T-helper 1 cell treated with Interleukin-12 subunit alpha and Interleukin-12 subunit beta and Interleukin-4 antibody, amounts not matched to agents 30 ng/mL and 1 ng/mL, for 36 hours (primary cell): ENCODE measurements around the gene CAPN5. TPM values are rescaled to one million over a fixed set of nuclear protein-coding genes. Genes with fewer than 3 reads are reported as not detected.
"Not testable (repeated sequence)": the region's sequence is repeated elsewhere in the genome, so short reads cannot be mapped to it uniquely, and the experiment has no call there.

Experiments used
- intact Hi-C: fragments of 100-400 bp; cut with micrococcal nuclease; formaldehyde crosslinking; loops from one replicate; pipeline ENCODE4 v1.15.1; 2024
- total RNA-seq: library from RNA; stranded (reverse); gene quantifications from 2 replicates; pipeline ENCODE4 v1.2.3, GENCODE V29; 2022

Gene CAPN5
- total RNA-seq, result 0.27 and 0.41 TPM in 2 replicates

GRCh38 chr11:77066229-77067042, at the start of gene CAPN5:
Gene CAPN5 (plus strand): TSS chr11:77066971. CDS start chr11:77084887, 17,916 bp downstream.
- intact Hi-C loops, result loop anchor here (1.0 to 10.0 kb wide), 6 partner anchors 17 to 622 kb away; partner anchors contain the start of genes ACER3 and EMSY

- intact Hi-C loops, result not testable (repeated sequence)
Measured at GRCh38 chr11:77018396-77018924, 48.3 kb upstream of the CAPN5 start.

- intact Hi-C loops, result no loop called here
Measured at GRCh38 chr11:77019976-77020595, 46.7 kb upstream of the CAPN5 start.

- intact Hi-C loops, result no loop called here
Measured at GRCh38 chr11:77020734-77021133, 46.0 kb upstream of the CAPN5 start.

GRCh38 chr11:77024745-77025144, 42.0 kb upstream of the CAPN5 start:
- intact Hi-C loops, result no loop called here

GRCh38 chr11:77026221-77026620, 40.5 kb upstream of the CAPN5 start:
- intact Hi-C loops, result no loop called here

GRCh38 chr11:77026743-77027142, 40.0 kb upstream of the CAPN5 start:
- intact Hi-C loops, result no loop called here

GRCh38 chr11:77027275-77027674, 39.5 kb upstream of the CAPN5 start:
- intact Hi-C loops, result no loop called here

- intact Hi-C loops, result no loop called here
Measured at GRCh38 chr11:77029829-77030228, 36.9 kb upstream of the CAPN5 start.

- intact Hi-C loops, result no loop called here
Measured at GRCh38 chr11:77030834-77031414, 35.8 kb upstream of the CAPN5 start.

GRCh38 chr11:77031599-77031998, 35.2 kb upstream of the CAPN5 start:
- intact Hi-C loops, result no loop called here

GRCh38 chr11:77035039-77035438, 31.7 kb upstream of the CAPN5 start:
- intact Hi-C loops, result no loop called here

GRCh38 chr11:77035580-77035979, 31.2 kb upstream of the CAPN5 start:
- intact Hi-C loops, result no loop called here

- intact Hi-C loops, result no loop called here
Measured at GRCh38 chr11:77036398-77036797, 30.4 kb upstream of the CAPN5 start.

GRCh38 chr11:77037057-77037456, 29.7 kb upstream of the CAPN5 start:
- intact Hi-C loops, result no loop called here

- intact Hi-C loops, result no loop called here
Measured at GRCh38 chr11:77038029-77038824, 28.5 kb upstream of the CAPN5 start.

GRCh38 chr11:77038825-77039326, 27.9 kb upstream of the CAPN5 start:
- intact Hi-C loops, result no loop called here

GRCh38 chr11:77039491-77040400, 27.0 kb upstream of the CAPN5 start:
- intact Hi-C loops, result no loop called here

GRCh38 chr11:77040401-77040777, 26.4 kb upstream of the CAPN5 start:
- intact Hi-C loops, result no loop called here

- intact Hi-C loops, result no loop called here
Measured at GRCh38 chr11:77040889-77041288, 25.9 kb upstream of the CAPN5 start.
